Lower leg skin (tissue), 3 donors: ENCODE data around the gene OR52K1.

ENCODE experiments used
- POLR2A ChIP-seq, 2 donors: fragments of 450-650 bp; IDR thresholded peaks; one replicate each; pipeline ENCODE4 v1.6.1; 2016 to 2017; ENCODE audit warnings: antibody characterized with exemption in 2 of 2, mild to moderate bottlenecking in 1 of 2, moderate library complexity in 1 of 2
- TF ChIP-seq, protein P1 (sequence below), 3 donors: fragments of 450-650 bp; IDR thresholded peaks; one replicate each; pipeline ENCODE4 v1.5.1; 2016; ENCODE audit warnings: antibody characterized with exemption in 3 of 3, mild to moderate bottlenecking in 3 of 3, moderate library complexity in 2 of 3

- TF ChIP-seq, protein P1, sequence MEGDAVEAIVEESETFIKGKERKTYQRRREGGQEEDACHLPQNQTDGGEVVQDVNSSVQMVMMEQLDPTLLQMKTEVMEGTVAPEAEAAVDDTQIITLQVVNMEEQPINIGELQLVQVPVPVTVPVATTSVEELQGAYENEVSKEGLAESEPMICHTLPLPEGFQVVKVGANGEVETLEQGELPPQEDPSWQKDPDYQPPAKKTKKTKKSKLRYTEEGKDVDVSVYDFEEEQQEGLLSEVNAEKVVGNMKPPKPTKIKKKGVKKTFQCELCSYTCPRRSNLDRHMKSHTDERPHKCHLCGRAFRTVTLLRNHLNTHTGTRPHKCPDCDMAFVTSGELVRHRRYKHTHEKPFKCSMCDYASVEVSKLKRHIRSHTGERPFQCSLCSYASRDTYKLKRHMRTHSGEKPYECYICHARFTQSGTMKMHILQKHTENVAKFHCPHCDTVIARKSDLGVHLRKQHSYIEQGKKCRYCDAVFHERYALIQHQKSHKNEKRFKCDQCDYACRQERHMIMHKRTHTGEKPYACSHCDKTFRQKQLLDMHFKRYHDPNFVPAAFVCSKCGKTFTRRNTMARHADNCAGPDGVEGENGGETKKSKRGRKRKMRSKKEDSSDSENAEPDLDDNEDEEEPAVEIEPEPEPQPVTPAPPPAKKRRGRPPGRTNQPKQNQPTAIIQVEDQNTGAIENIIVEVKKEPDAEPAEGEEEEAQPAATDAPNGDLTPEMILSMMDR (IDR thresholded peaks at IDR 0.05): no peak
- no peak for TF ChIP-seq POLR2A (IDR thresholded peaks at IDR 0.05)
These were observed 17.0 kb upstream of the OR52K1 start for GRCh38 chr11:4465407-4465806.
